Measurements from ENCODE around the gene PRUNE2.

The PRUNE2 gene

DNA sequence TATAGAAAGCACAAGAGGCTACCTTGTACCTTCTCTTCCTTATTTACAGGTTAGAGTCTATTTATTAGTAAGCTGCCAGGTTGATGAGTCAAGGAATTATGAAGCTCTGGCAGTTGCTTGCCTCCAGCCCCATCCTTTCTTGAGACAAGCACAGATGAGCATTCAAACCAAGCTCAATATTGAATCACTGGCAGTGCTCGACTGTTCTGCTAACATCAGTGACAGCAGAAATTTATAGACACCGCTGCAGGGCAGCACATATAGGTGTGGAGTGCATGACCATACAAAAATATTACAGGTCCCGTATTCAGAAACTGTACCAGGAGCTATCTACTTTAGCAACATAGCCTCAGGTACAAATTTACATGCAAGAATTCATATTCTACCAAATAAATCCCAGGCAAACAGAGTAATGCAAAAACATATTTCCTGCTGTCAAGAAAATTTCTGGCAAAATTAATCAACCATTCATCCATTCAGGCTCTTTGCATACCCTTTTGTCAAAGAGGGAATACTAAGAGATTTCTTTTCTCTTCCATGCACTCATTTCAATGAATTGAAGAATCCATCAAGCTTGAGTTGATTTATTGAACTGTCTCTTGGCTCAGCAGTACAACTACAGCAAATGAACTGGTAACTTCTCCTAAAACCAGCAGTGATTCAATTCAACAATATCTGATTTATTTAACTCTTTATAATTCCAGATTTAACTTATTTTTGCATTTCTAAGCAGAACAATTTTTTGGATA, 168.6 kb downstream of the PRUNE2 start:
- no peak for DNase-seq (ENCODE audit: low read depth, low spot score)

DNA sequence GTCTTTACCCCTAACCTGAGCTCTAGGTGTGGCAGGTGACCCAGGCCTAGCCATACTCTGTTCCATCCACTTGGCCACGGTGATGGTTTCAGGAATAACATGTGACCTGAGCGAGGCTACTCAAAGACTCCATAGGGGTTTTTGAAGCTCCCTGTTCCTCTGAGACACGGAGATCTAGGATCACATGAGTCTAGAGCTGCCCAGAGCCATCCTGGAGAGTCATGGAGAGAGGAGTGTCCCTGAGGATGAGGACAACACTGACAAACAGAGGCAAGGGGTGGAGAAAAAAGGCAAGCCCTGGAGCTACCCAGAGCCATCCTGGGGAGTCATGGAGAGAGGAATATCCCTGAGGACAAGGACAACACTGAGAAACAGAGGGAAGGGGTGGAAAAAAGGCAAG, 171.2 kb downstream of the PRUNE2 start:
- Histone ChIP-seq H3K36me3 (ENCODE audit: insufficient read depth, low read length) (no peaks in the 10 kb centered on the region), H3K4me3 (no peak overlapping the region), H3K27ac (no peak overlapping the region), H3K9ac (ENCODE audit: insufficient read length) (no peak overlapping the region), H3K9me3 (ENCODE audit: low read depth, low read length) (no peaks in the 10 kb centered on the region)
- TF ChIP-seq POLR2AphosphoS5 (IDR thresholded peaks at IDR 0.05; ENCODE audit: borderline replicate concordance, low read depth, low read length) (no peak), EZH2 (IDR thresholded peaks at IDR 0.05) (no peak), FOXP2 (optimal IDR thresholded peaks at IDR 0.05; ENCODE audit: control extremely low read depth, extremely low read length, insufficient read depth) (no peak)
- DNase-seq (ENCODE audit: low read depth, low spot score): no peak

More for the DNA sequence above, 168.6 kb downstream of the PRUNE2 start:
- no peak overlapping the region for H3K9ac ChIP-seq (ENCODE audit: insufficient read length)
- no peak overlapping the region for H3K4me3 ChIP-seq
- H3K36me3 ChIP-seq (ENCODE audit: insufficient read depth, low read length): no peaks in the 10 kb centered on the region
- no peak overlapping the region for H3K27ac ChIP-seq
- TF ChIP-seq FOXP2 (optimal IDR thresholded peaks at IDR 0.05; ENCODE audit: control extremely low read depth, extremely low read length, insufficient read depth): no peak
- TF ChIP-seq EZH2 (IDR thresholded peaks at IDR 0.05): no peak
- no peak for TF ChIP-seq POLR2AphosphoS5 (IDR thresholded peaks at IDR 0.05; ENCODE audit: borderline replicate concordance, low read depth, low read length)
- no peaks in the 10 kb centered on the region for H3K9me3 ChIP-seq (ENCODE audit: low read depth, low read length)

DNA sequence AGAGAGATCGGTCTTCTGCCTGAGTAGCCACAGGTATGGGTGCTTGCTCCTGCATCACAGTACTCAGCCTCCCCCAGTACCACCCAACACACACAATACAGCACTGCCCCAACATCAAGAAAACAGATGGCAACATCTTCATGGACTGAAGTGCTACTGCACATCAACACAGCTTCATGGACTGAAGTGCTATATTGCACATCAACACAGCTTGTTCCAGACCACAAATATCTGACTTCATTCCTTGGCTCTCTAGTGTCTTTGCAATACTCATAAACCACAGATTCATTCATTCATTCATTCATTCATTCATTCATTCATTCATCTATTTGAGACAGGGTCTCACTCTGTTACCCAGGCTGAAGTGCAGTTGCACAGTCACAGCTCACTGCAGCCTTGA, 172.8 kb downstream of the PRUNE2 start:
- Histone ChIP-seq H3K4me3 (no peak overlapping the region), H3K9ac (ENCODE audit: insufficient read length) (no peak overlapping the region), H3K36me3 (ENCODE audit: insufficient read depth, low read length) (no peaks in the 10 kb centered on the region), H3K9me3 (ENCODE audit: low read depth, low read length) (no peaks in the 10 kb centered on the region), H3K27ac (no peak overlapping the region)
- TF ChIP-seq EZH2 (IDR thresholded peaks at IDR 0.05) (no peak), FOXP2 (optimal IDR thresholded peaks at IDR 0.05; ENCODE audit: control extremely low read depth, extremely low read length, insufficient read depth) (no peak), POLR2AphosphoS5 (IDR thresholded peaks at IDR 0.05; ENCODE audit: borderline replicate concordance, low read depth, low read length) (no peak)
- DNase-seq (ENCODE audit: low read depth, low spot score): no peak

DNA sequence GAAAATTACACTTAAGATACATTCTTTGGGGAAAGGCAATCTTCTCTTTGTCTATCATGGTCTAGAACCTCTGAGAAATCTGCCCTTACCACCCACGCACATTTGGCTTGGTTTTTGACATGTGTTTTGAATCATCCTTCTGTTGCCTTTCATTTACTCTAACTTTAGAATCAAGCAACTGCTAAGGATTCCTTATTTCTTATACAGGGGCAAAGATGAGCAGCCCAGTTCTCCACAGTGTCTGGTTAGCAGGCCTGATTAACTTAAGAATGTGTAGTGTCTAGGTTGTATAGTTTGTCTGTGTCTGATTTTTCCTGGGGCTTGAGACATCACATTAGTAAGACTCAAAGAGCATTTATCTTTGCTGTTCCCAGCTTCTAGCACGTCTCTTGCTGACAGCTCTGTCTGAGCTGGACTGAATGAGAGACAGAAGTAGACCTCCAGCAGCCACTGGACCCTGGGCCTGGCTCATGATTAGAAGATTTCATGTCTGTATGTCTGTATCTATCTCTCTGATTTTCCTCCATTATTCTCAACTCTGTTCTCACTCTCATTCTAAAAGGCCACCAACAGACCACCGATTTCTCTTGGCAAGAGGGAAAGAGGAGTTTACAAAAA, 173.5 kb downstream of the PRUNE2 start:
- DNase-seq (ENCODE audit: low read depth, low spot score): no peak
- H3K27ac ChIP-seq: no peak overlapping the region
- TF ChIP-seq POLR2AphosphoS5 (IDR thresholded peaks at IDR 0.05; ENCODE audit: borderline replicate concordance, low read depth, low read length): no peak
- no peak overlapping the region for H3K4me3 ChIP-seq
- H3K9me3 ChIP-seq (ENCODE audit: low read depth, low read length): no peaks in the 10 kb centered on the region
- no peaks in the 10 kb centered on the region for H3K36me3 ChIP-seq (ENCODE audit: insufficient read depth, low read length)
- H3K9ac ChIP-seq (ENCODE audit: insufficient read length): no peak overlapping the region

DNA sequence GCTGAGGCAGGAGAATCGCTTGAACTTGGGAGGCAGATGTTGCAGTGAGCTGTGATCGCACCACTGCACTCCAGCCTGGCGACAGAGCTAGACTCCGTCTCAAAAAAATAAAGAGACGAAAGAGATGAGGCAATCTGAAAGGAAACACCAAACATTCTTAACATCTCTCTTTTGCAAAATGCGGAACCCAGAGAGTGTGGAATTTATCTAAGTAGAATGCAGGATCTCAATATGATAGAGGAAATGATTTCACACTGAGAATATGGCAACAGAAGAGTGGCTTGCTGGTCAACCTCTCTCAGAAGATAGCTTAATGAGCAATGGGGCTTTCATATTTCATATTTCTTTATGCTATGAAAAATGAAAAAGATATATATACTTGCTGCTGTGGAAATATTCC, 175.1 kb downstream of the PRUNE2 start:
- Histone ChIP-seq H3K27ac (no peak overlapping the region), H3K4me3 (no peak overlapping the region), H3K9me3 (ENCODE audit: low read depth, low read length) (no peaks in the 10 kb centered on the region), H3K36me3 (ENCODE audit: insufficient read depth, low read length) (no peaks in the 10 kb centered on the region), H3K9ac (ENCODE audit: insufficient read length) (no peak overlapping the region)
- TF ChIP-seq FOXP2 (optimal IDR thresholded peaks at IDR 0.05; ENCODE audit: control extremely low read depth, extremely low read length, insufficient read depth): no peak
- no peak for TF ChIP-seq POLR2AphosphoS5 (IDR thresholded peaks at IDR 0.05; ENCODE audit: borderline replicate concordance, low read depth, low read length)
- no peak for TF ChIP-seq EZH2 (IDR thresholded peaks at IDR 0.05)
- no peak for DNase-seq (ENCODE audit: low read depth, low spot score)

DNA sequence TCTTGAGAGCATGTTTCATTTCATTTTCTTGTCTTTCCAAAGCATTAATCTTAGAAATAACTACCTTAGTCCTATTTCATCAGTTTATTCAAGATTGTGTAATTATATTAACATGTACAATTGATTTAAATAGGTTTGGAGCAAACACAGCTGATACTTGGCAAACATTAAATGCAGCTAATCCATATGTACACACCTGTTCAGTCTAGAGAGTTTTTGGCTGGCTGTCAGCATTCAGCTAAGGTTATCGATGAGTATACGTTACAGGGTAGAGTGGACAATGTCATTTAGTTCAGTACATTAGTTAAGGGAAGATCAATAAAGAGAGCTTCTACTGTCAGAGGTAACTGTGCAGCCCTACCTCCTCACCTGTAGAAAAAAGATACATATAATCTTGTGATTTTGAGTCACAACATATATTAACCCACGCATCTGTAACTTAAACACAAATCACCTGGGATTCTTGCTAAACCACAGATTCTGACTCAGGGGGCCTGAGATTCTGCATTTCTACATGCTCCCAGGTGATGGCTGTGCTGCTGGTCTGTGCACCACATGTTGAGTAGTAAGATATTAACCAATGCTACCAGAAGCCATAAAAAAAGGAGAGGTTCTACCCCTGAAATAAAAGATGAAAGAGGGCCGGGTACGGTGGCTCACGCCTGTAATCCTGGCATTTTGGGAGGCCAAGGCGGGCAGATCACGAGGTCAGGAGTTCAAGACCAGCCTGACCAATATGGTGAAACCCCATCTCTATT, 175.8 kb downstream of the PRUNE2 start:
- H3K9me3 ChIP-seq (ENCODE audit: low read depth, low read length): no peaks in the 10 kb centered on the region
- H3K36me3 ChIP-seq (ENCODE audit: insufficient read depth, low read length): no peaks in the 10 kb centered on the region
- no peak for DNase-seq (ENCODE audit: low read depth, low spot score)
- H3K9ac ChIP-seq (ENCODE audit: insufficient read length): no peak overlapping the region
- H3K27ac ChIP-seq: no peak overlapping the region
- H3K4me3 ChIP-seq: no peak overlapping the region
- no peak for TF ChIP-seq EZH2 (IDR thresholded peaks at IDR 0.05)
- TF ChIP-seq POLR2AphosphoS5 (IDR thresholded peaks at IDR 0.05; ENCODE audit: borderline replicate concordance, low read depth, low read length): no peak
- TF ChIP-seq FOXP2 (optimal IDR thresholded peaks at IDR 0.05; ENCODE audit: control extremely low read depth, extremely low read length, insufficient read depth): no peak

DNA sequence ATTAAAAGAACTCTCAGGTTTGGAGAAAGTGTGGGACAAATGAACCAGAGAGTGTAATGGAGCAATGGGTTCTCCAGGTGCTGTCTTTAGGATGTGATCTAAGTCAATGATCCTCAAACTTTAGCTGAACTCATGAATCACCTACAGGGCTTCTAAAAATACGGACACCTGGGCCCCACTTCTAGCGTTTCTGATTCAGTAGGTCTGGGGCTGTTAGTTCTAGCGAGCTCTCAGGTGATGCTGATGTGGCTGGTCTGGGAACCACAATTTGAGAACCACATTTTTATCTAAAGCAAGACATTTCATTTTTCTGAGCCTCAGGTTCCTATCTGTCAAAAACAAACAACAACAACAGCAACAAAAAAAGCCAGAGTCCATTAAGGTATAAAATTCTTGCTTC, 176.8 kb downstream of the PRUNE2 start:
- no peak overlapping the region for H3K9ac ChIP-seq (ENCODE audit: insufficient read length)
- DNase-seq (ENCODE audit: low read depth, low spot score): no peak
- no peaks in the 10 kb centered on the region for H3K9me3 ChIP-seq (ENCODE audit: low read depth, low read length)
- no peak overlapping the region for H3K27ac ChIP-seq
- H3K4me3 ChIP-seq: no peak overlapping the region
- H3K36me3 ChIP-seq (ENCODE audit: insufficient read depth, low read length): no peaks in the 10 kb centered on the region
- no peak for TF ChIP-seq FOXP2 (optimal IDR thresholded peaks at IDR 0.05; ENCODE audit: control extremely low read depth, extremely low read length, insufficient read depth)
- TF ChIP-seq EZH2 (IDR thresholded peaks at IDR 0.05): no peak
- TF ChIP-seq POLR2AphosphoS5 (IDR thresholded peaks at IDR 0.05; ENCODE audit: borderline replicate concordance, low read depth, low read length): no peak

DNA sequence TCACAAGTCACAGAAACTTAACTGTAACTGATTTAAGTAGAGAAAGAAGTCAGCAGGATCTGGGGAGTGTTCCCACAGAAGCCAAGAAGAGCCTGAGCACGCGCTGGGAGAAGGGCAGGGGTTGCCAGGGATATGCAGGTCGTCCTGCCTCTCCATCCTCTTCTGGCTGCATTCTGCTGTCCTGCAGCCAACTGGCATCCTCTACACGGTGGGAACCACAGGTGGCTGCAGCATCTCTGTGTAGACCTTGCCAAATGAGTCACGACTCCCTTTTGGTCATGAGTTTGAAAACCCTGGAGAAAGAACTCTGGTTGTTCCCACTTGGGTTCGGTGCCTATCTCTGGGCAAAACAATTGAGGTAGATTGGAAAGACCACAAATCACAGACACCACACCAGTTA, 180.0 kb downstream of the PRUNE2 start:
- Histone ChIP-seq H3K27ac (no peak overlapping the region), H3K36me3 (ENCODE audit: insufficient read depth, low read length) (no peaks in the 10 kb centered on the region), H3K9me3 (ENCODE audit: low read depth, low read length) (no peaks in the 10 kb centered on the region), H3K4me3 (no peak overlapping the region), H3K9ac (ENCODE audit: insufficient read length) (no peak overlapping the region)
- TF ChIP-seq EZH2 (IDR thresholded peaks at IDR 0.05) (no peak), POLR2AphosphoS5 (IDR thresholded peaks at IDR 0.05; ENCODE audit: borderline replicate concordance, low read depth, low read length) (no peak), FOXP2 (optimal IDR thresholded peaks at IDR 0.05; ENCODE audit: control extremely low read depth, extremely low read length, insufficient read depth) (no peak)
- DNase-seq (ENCODE audit: low read depth, low spot score): no peak
